GM12878 (cell line): ENCODE data around the gene ATP13A2. TPM values are rescaled to one million over a fixed set of nuclear protein-coding genes. Genes with fewer than 3 reads are reported as not detected.

Experiments used
- BHLHE40 ChIP-seq, 2 experiments: fragments of 450-650 bp in 1 of 2; IDR thresholded peaks; 2 replicates each; pipeline ENCODE4 v1.6.1; 2011 to 2017; ENCODE audit warnings: low read depth in 2 of 2, borderline replicate concordance in 1 of 2, improper control_type of control experiment in 1 of 2, low read length in 1 of 2, mild to moderate bottlenecking in 1 of 2
- DPF2 ChIP-seq: fragments of 450-650 bp; IDR thresholded peaks from 2 replicates; pipeline ENCODE4 v1.6.1; 2017; ENCODE audit warnings: mild to moderate bottlenecking
- EP300 ChIP-seq, 2 experiments: fragments of 150-350 bp in 1 of 2; IDR thresholded peaks; 2 replicates each; pipeline ENCODE4 v1.6.1; 2011 to 2012; ENCODE audit warnings: low read depth in 2 of 2, low read length in 2 of 2, borderline replicate concordance in 1 of 2, improper control_type of control experiment in 1 of 2, inconsistent platforms in 1 of 2; ENCODE audit not compliant: control insufficient read depth in 1 of 2
- IKZF2 ChIP-seq, 2 experiments: fragments of 450-650 bp; IDR thresholded peaks; 2 replicates each; pipeline ENCODE4 v1.6.1; 2017; ENCODE audit warnings: mild to moderate bottlenecking in 2 of 2, moderate library complexity in 2 of 2
- MTA3 ChIP-seq: IDR thresholded peaks from 2 replicates; pipeline ENCODE4 v1.6.1; 2012; ENCODE audit warnings: low read length, inconsistent platforms, borderline replicate concordance
- NFIC ChIP-seq: IDR thresholded peaks from 2 replicates; pipeline ENCODE4 v1.6.1; 2012; ENCODE audit warnings: low read depth, mild to moderate bottlenecking, inconsistent platforms, low read length, moderate library complexity
- RUNX3 ChIP-seq: IDR thresholded peaks from 2 replicates; pipeline ENCODE4 v1.6.1; 2012; ENCODE audit warnings: low read length, inconsistent platforms
- SP1 ChIP-seq: IDR thresholded peaks from one replicate; pipeline ENCODE4 v1.6.1; 2011; ENCODE audit warnings: low read depth, low read length
- SPI1 ChIP-seq: IDR thresholded peaks from 2 replicates; pipeline ENCODE4 v1.6.1; 2011; ENCODE audit warnings: low read depth, mild to moderate bottlenecking, low read length, moderate library complexity, borderline replicate concordance; ENCODE audit not compliant: insufficient read depth
- TCF12 ChIP-seq: IDR thresholded peaks from 2 replicates; pipeline ENCODE4 v1.6.1; 2011; ENCODE audit warnings: low read depth, mild to moderate bottlenecking, low read length
- polyA plus RNA-seq, 11 experiments: library from polyadenylated mRNA; depleted of rRNA in 4 of 11; unstranded in 6 of 11; stranded (reverse) in 5 of 11; fragments of >200 nt; fragmentation: Nextera tagmentation in 4 of 11; fragmentation: Illumina TruSeq in 1 of 11; extraction: Ambion mirVana in 4 of 11; extraction: Trizol in 1 of 11; gene quantifications; 1 replicate in 1 of 11; 2 replicates in 10 of 11; pipeline versions ENCODE4 v1.2.1 to v1.2.3, GENCODE V29; 2011 to 2016; ENCODE audit warnings: inconsistent platforms in 2 of 11, missing spikeins in 2 of 11, low read depth in 1 of 11
- total RNA-seq, 4 experiments: library from RNA; depleted of rRNA in 3 of 4; stranded (reverse); fragments of >200 nt in 3 of 4; fragmentation: Illumina TruSeq in 1 of 4; extraction: Trizol in 1 of 4; gene quantifications; 2 replicates each; pipeline versions ENCODE4 v1.2.1 to v1.2.3, GENCODE V29; 2013 to 2021
- TF ChIP-seq, protein P1 (sequence below): IDR thresholded peaks from 2 replicates; pipeline ENCODE4 v1.6.1; 2011; ENCODE audit warnings: borderline replicate concordance, low read depth, mild to moderate bottlenecking, moderate library complexity, mixed read lengths, low read length; ENCODE audit not compliant: insufficient read depth; ENCODE audit errors: extremely low read length

Gene ATP13A2
- total and polyA plus RNA-seq, 10 of the 15 experiments (the other 5 are each of a cell fraction or from before 2014, with no cell fraction given): 0.24 to 30.5 (median 8.0) TPM

- peak; percentile 73 to 79 for TF ChIP-seq IKZF2 (IDR thresholded peaks at IDR 0.05)
- TF ChIP-seq, protein P1, sequence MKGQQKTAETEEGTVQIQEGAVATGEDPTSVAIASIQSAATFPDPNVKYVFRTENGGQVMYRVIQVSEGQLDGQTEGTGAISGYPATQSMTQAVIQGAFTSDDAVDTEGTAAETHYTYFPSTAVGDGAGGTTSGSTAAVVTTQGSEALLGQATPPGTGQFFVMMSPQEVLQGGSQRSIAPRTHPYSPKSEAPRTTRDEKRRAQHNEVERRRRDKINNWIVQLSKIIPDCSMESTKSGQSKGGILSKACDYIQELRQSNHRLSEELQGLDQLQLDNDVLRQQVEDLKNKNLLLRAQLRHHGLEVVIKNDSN: no peak
- TF ChIP-seq SPI1: peak; percentile 80
- TF ChIP-seq NFIC: no peak
- peak; percentile 79 for TF ChIP-seq RUNX3
- TF ChIP-seq DPF2: peak; percentile 30; the same call in 1 of the 2 replicates
- peak in 1 of 2 experiments; percentile 8; a peak in 1 of 4 replicates for TF ChIP-seq BHLHE40 (IDR thresholded peaks at IDR 0.05; ENCODE audit: borderline replicate concordance in 1 of 2, low read depth in 2 of 2, low read length in 1 of 2)
- TF ChIP-seq TCF12: peak; percentile 65
- TF ChIP-seq MTA3: no peak
- no peak for TF ChIP-seq EP300 (IDR thresholded peaks at IDR 0.05; ENCODE audit: borderline replicate concordance in 1 of 2, control insufficient read depth in 1 of 2, low read depth in 2 of 2, low read length in 2 of 2)
- no peak for TF ChIP-seq SP1
- TF ChIP-seq, all 136 proteins: peak for 12
Measured at GRCh38 chr1:17013491-17014320, 2.0 kb upstream of the ATP13A2 start (continued).
